Kidney (tissue), 14 donors: ENCODE data around the gene NOM1. TPM values are rescaled to one million over a fixed set of nuclear protein-coding genes. Genes with fewer than 3 reads are reported as not detected.

Experiments
- DNase-seq, 5 donors: peaks; one replicate each; pipeline ENCODE4 v3.0.0-alpha.2; 2013 to 2020
- FAIRE-seq: peaks from 2 replicates; lab custom pipeline; 2012; peaks lifted over from hg19 to GRCh38; lab: Jason Lieb, UNC
- H3K27ac ChIP-seq, 2 donors: one replicate each; pipeline ENCODE4 v1.7.0; 2013; ENCODE audit warnings: low read depth in 2 of 2, low read length in 2 of 2, inconsistent platforms in 1 of 2
- H3K27me3 ChIP-seq: one replicate; pipeline ENCODE4 v1.7.1; 2013; ENCODE audit warnings: low read length, inconsistent platforms; ENCODE audit not compliant: control insufficient read depth, insufficient read depth
- H3K36me3 ChIP-seq, 3 donors: one replicate each; pipeline versions ENCODE4 v1.7.0 to v1.7.1; 2013; ENCODE audit warnings: low read length in 3 of 3, control low read depth in 1 of 3, inconsistent platforms in 1 of 3; ENCODE audit not compliant: insufficient read depth in 3 of 3, control insufficient read depth in 2 of 3
- H3K4me1 ChIP-seq, 3 donors: one replicate each; pipeline versions ENCODE4 v1.7.0 to v1.7.1; 2013; ENCODE audit warnings: low read length in 3 of 3, inconsistent platforms in 1 of 3, low read depth in 1 of 3; ENCODE audit not compliant: control insufficient read depth in 2 of 3, insufficient read depth in 2 of 3
- H3K4me3 ChIP-seq, 3 donors: one replicate each; pipeline versions ENCODE4 v1.7.0 to v1.8.1; 2013; ENCODE audit warnings: low read length in 3 of 3, control low read depth in 1 of 3, inconsistent platforms in 1 of 3
- H3K9ac ChIP-seq, 3 donors: one replicate each; pipeline versions ENCODE4 v1.7.0 to v1.7.1; 2013; ENCODE audit warnings: low read length in 3 of 3, control low read depth in 1 of 3, inconsistent platforms in 1 of 3
- H3K9me3 ChIP-seq, 3 donors: one replicate each; pipeline versions ENCODE4 v1.7.0 to v1.7.1; 2013; ENCODE audit warnings: low read length in 3 of 3, control low read depth in 1 of 3, inconsistent platforms in 1 of 3; ENCODE audit not compliant: control insufficient read depth in 2 of 3, insufficient read depth in 1 of 3
- CTCF ChIP-seq: IDR thresholded peaks from 3 replicates; pipeline ENCODE4 v1.5.1; 2012; ENCODE audit warnings: mild to moderate bottlenecking, moderate library complexity, borderline replicate concordance; ENCODE audit not compliant: insufficient read depth; ENCODE audit errors: extremely low read depth
- intact Hi-C: fragments of 100-400 bp; cut with DNase I; formaldehyde crosslinking; loops from one replicate; pipeline ENCODE4 v1.11.1; 2022
- polyA plus RNA-seq: library from polyadenylated mRNA; stranded (reverse); fragments of 350-450 nt; fragmentation: Illumina TruSeq; extraction: RNeasy Lipid Tissue Mini Kit (QIAGEN cat#74804); gene quantifications from one replicate; pipeline ENCODE4 v1.2.3, GENCODE V29; 2014; ENCODE audit warnings: low read depth, low replicate concordance; ENCODE audit not compliant: insufficient read depth
- total RNA-seq: library from RNA; stranded (reverse); fragmentation: NEBNext Ultra II Directional; extraction: Animal tissue kit (Norgen Biotek cat#: 25700); gene quantifications from one replicate; pipeline ENCODE4 v1.2.1, GENCODE V29; 2021
- donor health status: control.
- donor health status: control.
- donor health status: control.
- donor health status: control.
- donor health status: control.
- donor health status: DM: yes; HTN: yes; CAD: no.
- donor health status: Normal renal cell carcinoma (clear cell type).

NOM1 gene
- total and polyA plus RNA-seq, 2 donors from 2014 or later: 5.8 to 17.6 TPM

- no peak for TF ChIP-seq CTCF
- FAIRE-seq (no peak), DNase-seq (peak in 1 of 5 donors; percentile 53)
- H3K27ac ChIP-seq: no peak overlapping the region
- peaks cover 0 to 2% (median 0%) of the 10 kb centered on the region in 3 donors for H3K4me1 ChIP-seq
- H3K27me3 ChIP-seq: peaks cover 75% of the 10 kb centered on the region
- H3K9me3 ChIP-seq: no peaks in the 10 kb centered on the region
- H3K9ac ChIP-seq: no peak overlapping the region
- no peaks in the 10 kb centered on the region for H3K36me3 ChIP-seq
- intact Hi-C loops: no loop called here
- H3K4me3 ChIP-seq: no peak overlapping the region
Observed at GRCh38 chr7:157014635-157015555, 65.4 kb downstream of the NOM1 start.

- Histone ChIP-seq H3K4me1 (peaks cover 0 to 4% (median 0%) of the 10 kb centered on the region in 3 donors), H3K9me3 (no peaks in the 10 kb centered on the region), H3K9ac (no peak overlapping the region), H3K27me3 (peaks cover 80% of the 10 kb centered on the region), H3K36me3 (no peaks in the 10 kb centered on the region), H3K27ac (no peak overlapping the region), H3K4me3 (no peak overlapping the region)
- no peak for TF ChIP-seq CTCF
- FAIRE-seq: no peak
- intact Hi-C loops: no loop called here
- peak in 2 of 5 donors; percentile 26 to 30 for DNase-seq
Observed at GRCh38 chr7:157016024-157016351, 66.5 kb downstream of the NOM1 start.

- no peak overlapping the region for H3K9ac ChIP-seq
- intact Hi-C loops: no loop called here
- DNase-seq (peak in 2 of 5 donors; percentile 17 to 46), FAIRE-seq (no peak)
- H3K36me3 ChIP-seq: no peaks in the 10 kb centered on the region
- no peak for TF ChIP-seq CTCF
- H3K9me3 ChIP-seq: no peaks in the 10 kb centered on the region
- H3K4me3 ChIP-seq: no peak overlapping the region
- peaks cover 0 to 4% (median 0%) of the 10 kb centered on the region in 3 donors for H3K4me1 ChIP-seq
- H3K27me3 ChIP-seq: peaks cover 75% of the 10 kb centered on the region
- H3K27ac ChIP-seq: no peak overlapping the region
Observed at GRCh38 chr7:157016352-157017041, 67.0 kb downstream of the NOM1 start.
